ENCODE data around the gene SETD3.

Gene SETD3

DNA sequence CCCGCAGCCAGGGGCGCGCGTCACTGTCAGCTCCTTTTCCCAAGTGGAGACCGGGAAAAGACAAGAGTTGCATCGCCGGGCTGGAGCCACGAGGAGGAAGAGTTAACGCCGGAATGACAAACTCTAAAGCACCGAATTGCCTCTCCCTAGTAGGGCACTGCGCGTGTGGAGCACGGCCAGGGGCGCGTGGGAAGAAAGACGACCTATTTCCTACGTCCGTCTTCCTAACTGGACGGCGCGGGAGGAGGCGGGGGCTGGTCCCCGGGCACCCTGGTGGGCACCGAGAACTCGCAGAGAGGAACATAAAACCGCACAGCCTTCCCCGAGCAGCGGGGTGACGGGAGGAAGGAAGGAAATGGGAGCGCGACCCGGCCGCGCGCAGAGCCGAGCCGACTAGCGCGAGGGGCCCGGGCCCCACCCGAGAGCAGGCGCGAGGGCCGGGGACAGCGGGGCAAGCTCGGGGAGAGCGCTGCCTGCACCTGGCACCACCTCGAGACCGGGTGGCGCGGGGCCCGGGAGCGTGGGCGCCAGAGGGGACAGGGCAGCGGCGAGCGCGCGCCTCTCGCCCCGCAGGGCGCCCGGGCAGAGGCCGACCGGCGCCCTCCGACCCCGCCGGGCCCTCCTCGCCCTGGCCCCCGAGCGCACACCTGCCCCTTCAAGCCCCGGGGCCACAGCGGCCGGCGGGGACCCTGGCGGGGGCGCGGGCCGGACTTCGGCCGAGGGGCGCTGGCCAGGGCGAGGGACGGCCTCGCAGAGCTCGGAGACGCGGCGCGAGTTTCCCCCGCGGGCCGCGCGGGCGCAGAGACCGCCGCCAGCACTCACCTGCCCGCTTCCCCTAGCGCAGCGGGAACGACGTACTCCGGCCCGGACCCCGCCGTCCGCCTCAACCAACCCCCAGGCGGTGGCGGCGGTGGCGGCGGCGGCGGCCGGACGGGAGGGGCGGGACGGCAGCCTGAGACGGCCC lies at the start of gene SETD3:
Gene SETD3 (minus strand): TSS at position 954 of the 964 bp plus-strand sequence. CDS start 15,054 bp downstream, outside the sequence.
- Histone ChIP-seq H3K27me3 (ENCODE audit: control insufficient read depth in 1 of 2, insufficient read depth in 2 of 2, low read length in 2 of 2) (no peaks in the 10 kb centered on the region), H3K27ac (ENCODE audit: low read depth, low read length) (peak within 1 kb of the TSS; percentile 79), H3K9me3 (ENCODE audit: low read length) (no peaks in the 10 kb centered on the region), H3K36me3 (ENCODE audit: insufficient read depth, low read length) (no peaks in the 10 kb centered on the region), H3K4me3 (ENCODE audit: low read depth in 1 of 2, low read length in 2 of 2) (peak within 1 kb of the TSS; percentile 87 to 100), H3K9ac (ENCODE audit: low read length) (peak within 1 kb of the TSS; percentile 93), H3K4me1 (ENCODE audit: insufficient read depth, low read length) (peaks cover 36% of the 10 kb centered on the region)

DNA sequence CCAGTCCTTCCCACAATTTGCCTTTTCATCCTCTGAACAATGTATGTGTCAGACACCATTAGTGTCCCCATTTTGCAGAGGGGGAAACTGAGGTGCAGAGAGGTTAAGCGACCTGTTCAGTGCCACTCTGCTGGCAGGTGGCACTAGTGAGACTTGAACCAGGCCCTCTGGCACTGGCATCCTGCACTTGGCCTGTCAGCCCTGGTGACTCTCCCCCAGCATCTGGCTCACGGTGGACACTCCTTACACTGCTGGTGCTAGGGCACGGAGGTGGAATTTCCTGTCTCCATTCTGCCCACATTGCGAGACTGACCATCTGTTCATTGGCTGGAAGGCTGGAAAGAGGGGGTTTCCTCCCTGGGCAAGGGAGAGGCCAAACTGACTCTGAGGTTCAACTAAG lies 49.2 kb upstream of the SETD3 start:
- no peaks in the 10 kb centered on the region for H3K36me3 ChIP-seq (ENCODE audit: insufficient read depth, low read length)
- no peaks in the 10 kb centered on the region for H3K9me3 ChIP-seq (ENCODE audit: low read length)
- H3K4me3 ChIP-seq (ENCODE audit: low read depth in 1 of 2, low read length in 2 of 2), result no peak overlapping the region
- no peak overlapping the region for H3K27ac ChIP-seq (ENCODE audit: low read depth, low read length)
- no peak overlapping the region for H3K9ac ChIP-seq (ENCODE audit: low read length)
- no peaks in the 10 kb centered on the region for H3K27me3 ChIP-seq (ENCODE audit: control insufficient read depth in 1 of 2, insufficient read depth in 2 of 2, low read length in 2 of 2)
- peaks cover 13% of the 10 kb centered on the region for H3K4me1 ChIP-seq (ENCODE audit: insufficient read depth, low read length)

DNA sequence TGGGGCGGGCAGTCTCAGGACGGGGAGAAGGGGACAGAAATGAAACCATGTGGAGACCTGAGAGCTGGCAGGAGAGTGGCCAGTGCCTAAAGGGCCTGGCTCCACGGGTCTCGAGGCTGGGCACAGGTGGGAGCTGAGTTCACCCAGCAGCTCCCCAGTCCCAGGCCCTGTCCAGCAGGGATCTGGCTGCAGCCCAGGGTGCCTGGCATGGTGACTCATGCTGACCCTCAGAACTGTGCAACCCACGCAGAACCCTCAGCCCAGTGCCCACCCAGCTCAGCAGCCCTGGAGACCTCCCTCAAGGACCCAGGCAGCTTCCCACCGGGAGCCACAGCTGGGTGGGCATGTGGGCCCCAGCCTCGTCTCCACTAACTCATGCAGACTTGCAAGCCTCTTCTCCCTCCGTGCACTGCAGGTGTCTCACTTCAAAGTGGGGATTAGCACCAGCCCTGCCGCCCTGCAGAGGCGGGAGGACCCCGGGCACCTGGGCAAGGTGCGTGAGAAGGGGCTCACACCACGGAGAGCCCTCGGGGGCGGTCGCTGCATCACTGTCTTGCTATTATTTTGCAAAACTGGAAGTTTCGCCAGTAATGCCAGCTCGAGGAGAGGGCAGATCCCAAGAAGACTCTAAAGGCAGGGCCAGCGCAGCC lies 46.9 kb upstream of the SETD3 start:
- Histone ChIP-seq H3K27ac (ENCODE audit: low read depth, low read length) (no peak overlapping the region), H3K27me3 (ENCODE audit: control insufficient read depth in 1 of 2, insufficient read depth in 2 of 2, low read length in 2 of 2) (no peaks in the 10 kb centered on the region), H3K36me3 (ENCODE audit: insufficient read depth, low read length) (no peaks in the 10 kb centered on the region), H3K4me3 (ENCODE audit: low read depth in 1 of 2, low read length in 2 of 2) (no peak overlapping the region), H3K9me3 (ENCODE audit: low read length) (no peaks in the 10 kb centered on the region), H3K9ac (ENCODE audit: low read length) (no peak overlapping the region), H3K4me1 (ENCODE audit: insufficient read depth, low read length) (peaks cover 29% of the 10 kb centered on the region)

DNA sequence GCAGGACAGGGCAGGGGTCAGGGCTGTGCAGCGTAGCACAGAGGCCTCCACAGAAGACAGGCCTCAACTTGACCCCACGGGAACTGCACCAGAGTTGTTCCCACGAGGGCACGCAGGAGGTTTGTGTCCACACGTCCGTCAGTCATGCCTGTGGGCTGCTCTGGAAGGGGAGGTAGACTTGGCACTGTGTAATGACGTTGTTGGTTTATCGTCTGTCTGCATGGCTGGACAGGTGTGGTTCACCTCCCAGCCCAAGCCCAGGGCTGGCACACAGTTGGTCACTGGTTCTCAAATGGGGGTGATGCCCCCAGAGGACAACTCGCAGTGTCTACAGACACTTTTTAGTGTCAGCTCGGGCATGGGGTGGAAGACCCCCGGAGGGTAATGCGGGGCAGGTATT lies 46.4 kb upstream of the SETD3 start:
- H3K9ac ChIP-seq (ENCODE audit: low read length), result no peak overlapping the region
- no peaks in the 10 kb centered on the region for H3K9me3 ChIP-seq (ENCODE audit: low read length)
- no peaks in the 10 kb centered on the region for H3K27me3 ChIP-seq (ENCODE audit: control insufficient read depth in 1 of 2, insufficient read depth in 2 of 2, low read length in 2 of 2)
- peaks cover 34% of the 10 kb centered on the region for H3K4me1 ChIP-seq (ENCODE audit: insufficient read depth, low read length)
- H3K27ac ChIP-seq (ENCODE audit: low read depth, low read length), result no peak overlapping the region
- no peak overlapping the region for H3K4me3 ChIP-seq (ENCODE audit: low read depth in 1 of 2, low read length in 2 of 2)
- no peaks in the 10 kb centered on the region for H3K36me3 ChIP-seq (ENCODE audit: insufficient read depth, low read length)

DNA sequence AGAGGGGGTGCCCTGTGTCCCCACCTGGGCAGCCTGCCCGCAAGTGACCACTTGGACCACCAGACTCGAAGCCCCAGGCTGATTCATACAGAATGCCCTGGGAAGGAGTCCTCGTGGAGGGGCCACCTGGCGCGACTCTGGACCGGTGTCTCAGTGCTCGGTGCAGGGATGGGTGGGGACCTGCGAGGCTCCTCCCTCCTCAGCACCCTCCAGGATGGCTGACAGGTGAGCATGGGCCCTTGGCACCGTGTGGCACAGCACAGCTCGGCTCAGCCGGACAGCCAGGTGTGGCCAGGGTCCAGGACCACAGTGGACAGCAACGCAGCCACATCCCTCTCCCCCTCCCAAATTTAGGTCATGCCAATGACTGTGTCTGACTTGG lies 45.0 kb upstream of the SETD3 start:
- Histone ChIP-seq H3K9me3 (ENCODE audit: low read length) (no peaks in the 10 kb centered on the region), H3K4me1 (ENCODE audit: insufficient read depth, low read length) (peaks cover 38% of the 10 kb centered on the region), H3K36me3 (ENCODE audit: insufficient read depth, low read length) (no peaks in the 10 kb centered on the region), H3K27me3 (ENCODE audit: control insufficient read depth in 1 of 2, insufficient read depth in 2 of 2, low read length in 2 of 2) (no peaks in the 10 kb centered on the region), H3K27ac (ENCODE audit: low read depth, low read length) (no peak overlapping the region), H3K4me3 (ENCODE audit: low read depth in 1 of 2, low read length in 2 of 2) (no peak overlapping the region), H3K9ac (ENCODE audit: low read length) (no peak overlapping the region)

DNA sequence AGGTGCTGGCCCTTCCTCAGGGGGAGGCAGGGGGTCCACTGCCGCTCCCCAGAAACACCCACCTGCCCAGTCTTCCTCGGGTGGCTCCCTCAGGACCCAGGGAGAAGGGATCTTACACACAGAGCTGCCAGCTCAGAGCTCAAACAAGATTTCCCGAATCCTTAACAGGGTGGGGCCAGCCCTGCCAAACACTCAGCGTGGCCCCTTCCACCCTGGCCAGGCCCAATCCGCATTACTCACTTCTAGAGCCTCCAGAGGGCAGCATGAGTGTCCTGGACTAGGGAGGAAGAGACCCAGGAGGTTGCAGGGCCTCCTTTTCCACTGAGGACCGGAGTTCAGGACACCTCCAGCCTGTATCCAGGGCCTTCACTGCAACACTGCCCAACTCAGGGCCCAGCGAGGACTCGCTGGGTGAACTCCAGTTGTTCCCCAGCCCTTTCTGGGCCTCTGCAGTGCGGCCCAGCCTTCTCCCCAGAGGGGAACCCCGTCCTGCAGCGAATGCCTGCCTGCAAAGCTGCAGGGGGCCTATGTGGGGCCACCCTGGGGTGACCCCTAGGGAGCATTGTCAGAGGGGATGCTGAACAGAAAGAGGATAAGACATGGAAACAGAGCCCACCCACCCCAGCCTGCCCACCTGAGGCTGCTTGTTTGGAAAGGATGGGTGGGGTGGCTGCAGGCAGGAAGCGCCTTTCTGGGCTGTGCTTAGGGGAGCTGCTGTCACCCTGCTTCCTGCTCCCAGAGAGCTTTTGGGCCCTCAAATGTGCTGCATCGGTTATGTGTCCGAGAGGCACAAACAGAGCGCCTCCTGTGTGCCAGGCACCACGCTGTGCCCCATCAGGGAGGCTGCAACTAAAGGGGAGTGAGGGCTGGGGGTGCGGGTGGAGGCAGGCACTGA lies 44.4 kb upstream of the SETD3 start:
- H3K9ac ChIP-seq (ENCODE audit: low read length), result no peak overlapping the region
- peaks cover 38% of the 10 kb centered on the region for H3K4me1 ChIP-seq (ENCODE audit: insufficient read depth, low read length)
- H3K9me3 ChIP-seq (ENCODE audit: low read length), result no peaks in the 10 kb centered on the region
- H3K36me3 ChIP-seq (ENCODE audit: insufficient read depth, low read length), result no peaks in the 10 kb centered on the region
- peak overlapping the region; percentile 81 for H3K27ac ChIP-seq (ENCODE audit: low read depth, low read length)
- H3K27me3 ChIP-seq (ENCODE audit: control insufficient read depth in 1 of 2, insufficient read depth in 2 of 2, low read length in 2 of 2), result no peaks in the 10 kb centered on the region
- no peak overlapping the region for H3K4me3 ChIP-seq (ENCODE audit: low read depth in 1 of 2, low read length in 2 of 2)

DNA sequence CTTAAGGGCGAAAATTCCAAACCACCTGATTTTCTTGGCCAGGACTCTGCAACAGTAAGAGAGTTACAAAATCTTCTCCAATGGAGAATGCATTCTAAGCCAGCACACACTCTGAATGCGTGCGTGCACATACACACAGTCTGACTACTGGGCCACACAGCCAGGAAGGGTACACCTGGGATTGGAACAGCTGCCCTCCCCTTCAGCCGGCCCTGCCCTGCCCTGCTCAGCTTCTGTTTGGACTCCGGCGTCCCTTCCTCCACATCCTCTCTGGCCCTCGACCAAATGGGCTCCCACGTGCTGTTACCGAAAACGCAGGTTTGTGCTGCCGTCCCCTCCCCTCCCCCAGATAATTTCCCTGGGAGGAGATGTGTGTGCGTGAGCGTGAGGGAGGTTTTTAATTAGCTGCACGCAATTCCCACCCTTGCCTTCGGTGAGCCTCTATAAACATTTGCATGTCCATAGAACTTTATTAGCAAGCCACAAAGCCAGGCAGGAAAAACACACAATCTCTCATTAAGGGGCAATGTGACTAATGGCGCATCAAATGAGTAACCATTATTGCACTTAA lies 43.5 kb upstream of the SETD3 start:
- Histone ChIP-seq H3K27me3 (ENCODE audit: control insufficient read depth in 1 of 2, insufficient read depth in 2 of 2, low read length in 2 of 2) (no peaks in the 10 kb centered on the region), H3K4me1 (ENCODE audit: insufficient read depth, low read length) (peaks cover 38% of the 10 kb centered on the region), H3K9ac (ENCODE audit: low read length) (no peak overlapping the region), H3K9me3 (ENCODE audit: low read length) (no peaks in the 10 kb centered on the region), H3K4me3 (ENCODE audit: low read depth in 1 of 2, low read length in 2 of 2) (no peak overlapping the region), H3K27ac (ENCODE audit: low read depth, low read length) (peak overlapping the region; percentile 81), H3K36me3 (ENCODE audit: insufficient read depth, low read length) (no peaks in the 10 kb centered on the region)

DNA sequence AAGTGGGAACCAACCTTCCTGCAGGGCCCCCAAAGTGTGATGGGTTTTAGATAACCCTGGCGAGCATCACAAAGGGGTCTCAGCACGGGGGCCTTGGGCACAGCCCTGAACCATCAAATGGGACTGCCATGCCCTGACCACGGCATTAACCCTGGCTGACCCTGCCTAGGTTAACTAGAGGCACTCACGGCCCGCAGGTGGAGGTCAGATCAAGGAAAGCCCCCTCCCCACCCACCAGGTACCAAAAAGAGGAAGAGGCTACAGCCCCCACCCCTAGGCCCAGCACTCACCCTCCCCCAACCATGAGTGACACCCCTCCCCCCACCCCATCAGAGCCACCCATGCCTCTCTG lies 43.0 kb upstream of the SETD3 start:
- Histone ChIP-seq H3K9me3 (ENCODE audit: low read length) (no peaks in the 10 kb centered on the region), H3K4me3 (ENCODE audit: low read depth in 1 of 2, low read length in 2 of 2) (no peak overlapping the region), H3K27me3 (ENCODE audit: control insufficient read depth in 1 of 2, insufficient read depth in 2 of 2, low read length in 2 of 2) (no peaks in the 10 kb centered on the region), H3K27ac (ENCODE audit: low read depth, low read length) (peak overlapping the region; percentile 79), H3K36me3 (ENCODE audit: insufficient read depth, low read length) (no peaks in the 10 kb centered on the region), H3K9ac (ENCODE audit: low read length) (no peak overlapping the region), H3K4me1 (ENCODE audit: insufficient read depth, low read length) (peaks cover 40% of the 10 kb centered on the region)

DNA sequence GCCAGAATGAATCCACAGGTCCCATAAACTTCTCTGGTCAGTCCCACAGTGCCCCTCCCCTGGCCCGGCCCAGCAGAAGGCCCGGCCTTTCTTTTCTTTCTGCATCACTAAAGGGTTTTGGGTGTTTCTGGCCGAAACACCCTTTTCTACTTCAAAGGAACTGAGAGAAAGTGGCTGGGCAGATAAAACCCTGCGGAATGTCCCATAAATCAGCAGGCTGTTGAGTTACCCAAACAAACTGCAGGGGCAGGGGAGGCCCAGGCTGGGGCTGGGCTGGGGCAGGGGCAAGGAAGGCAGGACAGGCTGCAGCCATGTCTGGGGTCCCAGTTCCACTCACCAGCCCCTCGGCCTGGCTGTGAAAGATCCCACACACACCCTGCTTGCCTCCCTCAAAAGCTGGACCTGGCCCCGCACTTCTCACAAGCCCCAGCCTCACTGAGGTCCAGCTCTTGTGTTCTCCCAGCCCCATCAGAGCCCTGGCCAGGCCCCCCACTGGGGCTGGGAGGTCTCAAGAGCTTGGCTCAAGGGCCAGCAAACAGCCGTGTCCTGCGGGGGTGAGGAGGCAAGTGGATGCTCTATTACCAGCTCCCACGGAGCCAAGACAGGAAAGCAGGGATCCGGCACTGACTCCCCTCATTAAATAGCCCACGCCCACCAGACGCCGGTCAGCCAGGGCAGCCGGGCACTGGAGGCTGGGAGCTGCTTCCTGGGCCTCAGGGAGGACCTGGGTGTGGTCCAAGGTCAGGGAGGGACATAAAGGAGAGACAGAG lies 42.5 kb upstream of the SETD3 start:
- Histone ChIP-seq H3K27me3 (ENCODE audit: control insufficient read depth in 1 of 2, insufficient read depth in 2 of 2, low read length in 2 of 2) (no peaks in the 10 kb centered on the region), H3K36me3 (ENCODE audit: insufficient read depth, low read length) (no peaks in the 10 kb centered on the region), H3K4me3 (ENCODE audit: low read depth in 1 of 2, low read length in 2 of 2) (no peak overlapping the region), H3K4me1 (ENCODE audit: insufficient read depth, low read length) (peaks cover 45% of the 10 kb centered on the region), H3K9me3 (ENCODE audit: low read length) (no peaks in the 10 kb centered on the region), H3K9ac (ENCODE audit: low read length) (no peak overlapping the region), H3K27ac (ENCODE audit: low read depth, low read length) (peak overlapping the region; percentile 79)

DNA sequence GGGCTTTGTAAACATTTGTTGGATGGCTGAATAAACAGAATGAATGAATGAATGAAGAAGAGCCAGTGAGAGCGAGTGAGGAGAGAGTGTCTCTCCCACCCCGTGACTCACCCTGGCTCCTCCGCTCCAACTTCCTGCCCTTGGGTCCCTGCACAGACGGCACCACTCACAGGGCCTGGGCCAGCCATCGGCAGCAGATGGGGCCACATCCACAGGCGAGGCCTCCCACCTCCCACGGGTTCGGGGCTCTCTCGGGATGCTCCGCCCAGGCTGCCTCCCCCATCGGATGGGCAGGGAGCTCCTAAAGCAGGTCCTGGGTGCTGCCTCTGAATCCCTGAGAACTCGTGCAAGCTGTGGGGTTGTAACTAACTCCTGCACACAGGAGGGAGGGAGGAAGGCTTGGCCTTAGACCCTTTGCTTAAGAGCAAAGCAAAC lies 41.8 kb upstream of the SETD3 start:
- H3K9ac ChIP-seq (ENCODE audit: low read length), result no peak overlapping the region
- H3K27ac ChIP-seq (ENCODE audit: low read depth, low read length), result peak overlapping the region; percentile 79
- H3K27me3 ChIP-seq (ENCODE audit: control insufficient read depth in 1 of 2, insufficient read depth in 2 of 2, low read length in 2 of 2), result no peaks in the 10 kb centered on the region
- H3K9me3 ChIP-seq (ENCODE audit: low read length), result no peaks in the 10 kb centered on the region
- peaks cover 48% of the 10 kb centered on the region for H3K4me1 ChIP-seq (ENCODE audit: insufficient read depth, low read length)
- no peak overlapping the region for H3K4me3 ChIP-seq (ENCODE audit: low read depth in 1 of 2, low read length in 2 of 2)
- no peaks in the 10 kb centered on the region for H3K36me3 ChIP-seq (ENCODE audit: insufficient read depth, low read length)

Data from muscle layer of colon (tissue), 2 donors.